Trophoblast cell (in vitro differentiated cells and primary cell): ENCODE measurements around the gene F9.

Source experiments
- DNase-seq, 2 donors: peaks; one replicate each; pipeline ENCODE4 v3.0.0-alpha.2; 2016
- H2AFZ ChIP-seq: 2 replicates; pipeline ENCODE4 v1.6.1; 2013; ENCODE audit warnings: low read length, moderate library complexity, mild to moderate bottlenecking; ENCODE audit not compliant: insufficient read depth, poor library complexity
- H2AK5ac ChIP-seq: 2 replicates; pipeline ENCODE4 v1.6.1; 2013; ENCODE audit warnings: mild to moderate bottlenecking, low read length
- H2BK120ac ChIP-seq: 2 replicates; pipeline ENCODE4 v1.6.1; 2013; ENCODE audit warnings: low read length, mild to moderate bottlenecking, moderate library complexity; ENCODE audit not compliant: insufficient read depth, poor library complexity
- H2BK12ac ChIP-seq: 2 replicates; pipeline ENCODE4 v1.6.1; 2013; ENCODE audit warnings: mild to moderate bottlenecking, low read length, moderate library complexity
- H2BK5ac ChIP-seq: 2 replicates; pipeline ENCODE4 v1.6.1; 2013; ENCODE audit warnings: low read length, low read depth, moderate library complexity, mild to moderate bottlenecking; ENCODE audit not compliant: poor library complexity
- H3K14ac ChIP-seq: 2 replicates; pipeline ENCODE4 v1.6.1; 2013; ENCODE audit warnings: mild to moderate bottlenecking, low read length
- H3K18ac ChIP-seq: 2 replicates; pipeline ENCODE4 v1.6.1; 2013; ENCODE audit warnings: mild to moderate bottlenecking, low read length
- H3K23ac ChIP-seq: 2 replicates; pipeline ENCODE4 v1.6.1; 2013; ENCODE audit warnings: low read length
- H3K27ac ChIP-seq: 2 replicates; pipeline ENCODE4 v1.5.1; 2013; ENCODE audit warnings: low read depth, mild to moderate bottlenecking, inconsistent platforms, low read length, moderate library complexity
- H3K27me3 ChIP-seq: 2 replicates; pipeline ENCODE4 v1.6.1; 2013; ENCODE audit warnings: inconsistent platforms, mild to moderate bottlenecking, low read length, moderate library complexity; ENCODE audit not compliant: insufficient read depth
- H3K36me3 ChIP-seq, 2 experiments: 1 replicate in 1 of 2; 2 replicates in 1 of 2; pipeline ENCODE4 v1.6.1; 2013; ENCODE audit warnings: low read length in 2 of 2, mild to moderate bottlenecking in 2 of 2, moderate library complexity in 1 of 2; ENCODE audit not compliant: insufficient read depth in 2 of 2, control insufficient read depth in 1 of 2
- H3K4ac ChIP-seq: 2 replicates; pipeline ENCODE4 v1.6.1; 2013; ENCODE audit warnings: low read depth, mild to moderate bottlenecking, low read length, moderate library complexity
- H3K4me1 ChIP-seq, 2 experiments: 1 replicate in 1 of 2; 2 replicates in 1 of 2; pipeline ENCODE4 v1.6.1; 2013; ENCODE audit warnings: low read length in 2 of 2, mild to moderate bottlenecking in 2 of 2, moderate library complexity in 1 of 2; ENCODE audit not compliant: insufficient read depth in 2 of 2, control insufficient read depth in 1 of 2
- H3K4me2 ChIP-seq: 2 replicates; pipeline ENCODE4 v1.6.1; 2013; ENCODE audit warnings: inconsistent platforms, mild to moderate bottlenecking, low read length, moderate library complexity
- H3K4me3 ChIP-seq: 2 replicates; pipeline ENCODE4 v1.5.1; 2013; ENCODE audit warnings: mild to moderate bottlenecking, low read depth, low read length, inconsistent platforms
- H3K79me1 ChIP-seq: one replicate; pipeline ENCODE4 v1.6.1; 2013; ENCODE audit warnings: low read length
- H3K79me2 ChIP-seq: 2 replicates; pipeline ENCODE4 v1.6.1; 2013; ENCODE audit warnings: low read length, mild to moderate bottlenecking; ENCODE audit not compliant: control insufficient read depth, insufficient read depth, poor library complexity
- H3K9ac ChIP-seq: 2 replicates; pipeline ENCODE4 v1.6.1; 2013; ENCODE audit warnings: mild to moderate bottlenecking, low read length
- H3K9me3 ChIP-seq: 2 replicates; pipeline ENCODE4 v1.6.1; 2013; ENCODE audit warnings: low read depth, mild to moderate bottlenecking, control low read depth, inconsistent platforms, low read length; ENCODE audit not compliant: insufficient read depth
- H4K12ac ChIP-seq: 2 replicates; pipeline ENCODE4 v1.6.1; 2013; ENCODE audit warnings: low read depth, mild to moderate bottlenecking, low read length, moderate library complexity
- H4K8ac ChIP-seq: 2 replicates; pipeline ENCODE4 v1.6.1; 2013; ENCODE audit warnings: low read depth, mild to moderate bottlenecking, low read length, moderate library complexity
- H4K91ac ChIP-seq: one replicate; pipeline ENCODE4 v1.6.1; 2013; ENCODE audit warnings: low read depth, mild to moderate bottlenecking, low read length, moderate library complexity
- WGBS: extraction: QIAGEN DNeasy Blood & Tissue Kit; methylation state at CpG from one replicate; pipeline ENCODE4 v1.1.7; 2013; ENCODE audit warnings: missing lambda C conversion rate; ENCODE audit not compliant: insufficient read length, insufficient coverage; ENCODE audit errors: extremely low coverage; 5-methylcytosine and 5-hydroxymethylcytosine counted together

F9 gene

DNA sequence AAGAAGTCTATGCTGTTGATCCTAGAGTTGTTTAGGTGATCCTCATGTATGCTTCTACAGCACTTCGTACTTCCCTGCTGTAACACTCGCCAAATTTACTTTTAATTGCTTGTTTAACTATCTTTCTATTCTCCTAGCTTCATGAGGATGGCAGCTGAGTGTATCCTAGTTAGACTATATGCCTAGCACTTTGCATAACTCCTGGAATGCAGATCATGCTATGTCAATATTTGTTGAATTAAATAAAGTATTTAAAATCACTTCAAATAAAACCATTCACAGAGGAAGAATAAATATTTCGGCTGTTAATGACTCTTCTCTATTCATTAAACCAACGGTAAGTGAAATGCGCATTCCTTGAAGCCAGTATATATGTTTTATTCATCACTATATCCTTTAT lies 55.1 kb downstream of the F9 start:
- H3K79me1 ChIP-seq = no peaks in the 10 kb centered on the region
- H3K4me3 ChIP-seq = no peak overlapping the region
- no peak overlapping the region for H3K4ac ChIP-seq
- no peak for DNase-seq
- no peak overlapping the region for H3K4me2 ChIP-seq
- no peak overlapping the region for H2BK120ac ChIP-seq
- no peak overlapping the region for H4K12ac ChIP-seq
- H3K27me3 ChIP-seq = no peaks in the 10 kb centered on the region
- H2AFZ ChIP-seq = no peak overlapping the region
- no peaks in the 10 kb centered on the region for H3K79me2 ChIP-seq
- no peak overlapping the region for H3K9ac ChIP-seq
- H2AK5ac ChIP-seq = no peak overlapping the region
- no peak overlapping the region for H3K27ac ChIP-seq
- no peak overlapping the region for H2BK12ac ChIP-seq
- H4K91ac ChIP-seq = no peak overlapping the region
- H3K36me3 ChIP-seq = no peaks in the 10 kb centered on the region
- H4K8ac ChIP-seq = no peak overlapping the region
- no peak overlapping the region for H3K18ac ChIP-seq
- no peak overlapping the region for H2BK5ac ChIP-seq
- no peaks in the 10 kb centered on the region for H3K4me1 ChIP-seq
- no peaks in the 10 kb centered on the region for H3K9me3 ChIP-seq
- no CpG with 5 or more reads among the region's 5 CpGs for WGBS
- no peak overlapping the region for H3K14ac ChIP-seq
- H3K23ac ChIP-seq = no peak overlapping the region

DNA sequence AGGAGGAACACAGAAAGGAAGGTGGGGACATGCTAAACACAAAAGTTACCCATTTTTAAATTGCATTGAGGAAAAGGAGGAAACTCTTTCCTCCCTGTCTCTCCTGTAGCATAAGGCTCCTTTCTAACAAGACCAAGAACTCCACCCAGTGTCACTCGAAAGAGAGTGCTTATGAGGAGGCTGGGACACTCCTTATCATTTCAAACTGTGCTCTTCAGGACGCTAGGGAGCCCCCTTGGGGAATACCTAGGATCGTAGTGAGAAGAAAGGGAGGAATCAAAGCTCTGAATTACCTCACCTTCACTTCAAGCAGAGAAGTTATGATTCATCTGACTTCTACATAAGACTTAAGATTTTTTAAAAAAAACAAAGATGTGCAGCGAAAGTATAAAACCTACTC lies 65.5 kb downstream of the F9 start:
- Histone ChIP-seq H3K9me3 (no peaks in the 10 kb centered on the region), H3K36me3 (no peaks in the 10 kb centered on the region), H3K23ac (no peak overlapping the region), H3K27me3 (no peaks in the 10 kb centered on the region), H3K14ac (no peak overlapping the region), H3K9ac (no peak overlapping the region), H3K4me1 (no peaks in the 10 kb centered on the region), H4K8ac (no peak overlapping the region), H2BK5ac (no peak overlapping the region), H3K4ac (no peak overlapping the region), H4K12ac (no peak overlapping the region), H3K27ac (no peak overlapping the region), H3K79me2 (no peaks in the 10 kb centered on the region), H3K18ac (no peak overlapping the region), H2AFZ (no peak overlapping the region), H2BK120ac (no peak overlapping the region), H3K79me1 (no peaks in the 10 kb centered on the region), H2AK5ac (no peak overlapping the region), H3K4me3 (no peak overlapping the region), H2BK12ac (no peak overlapping the region), H4K91ac (no peak overlapping the region), H3K4me2 (no peak overlapping the region)
- no peak for DNase-seq
- WGBS = no CpG with 5 or more reads among the region's 4 CpGs

GRCh38 chrX:139600105-139600504 lies 69.6 kb downstream of the F9 start:
- H3K4me1 ChIP-seq = no peaks in the 10 kb centered on the region
- H3K9me3 ChIP-seq = no peaks in the 10 kb centered on the region
- WGBS = no CpG with 5 or more reads among the region's 1 CpG
- no peak overlapping the region for H3K4ac ChIP-seq
- H3K23ac ChIP-seq = no peak overlapping the region
- H3K79me1 ChIP-seq = no peaks in the 10 kb centered on the region
- H4K8ac ChIP-seq = no peak overlapping the region
- no peak for DNase-seq
- no peaks in the 10 kb centered on the region for H3K36me3 ChIP-seq
- no peak overlapping the region for H3K4me3 ChIP-seq
- no peak overlapping the region for H3K27ac ChIP-seq
- H3K79me2 ChIP-seq = no peaks in the 10 kb centered on the region
- H3K27me3 ChIP-seq = no peaks in the 10 kb centered on the region
- H4K12ac ChIP-seq = no peak overlapping the region
- H4K91ac ChIP-seq = no peak overlapping the region
- no peak overlapping the region for H2AFZ ChIP-seq
- no peak overlapping the region for H2AK5ac ChIP-seq
- no peak overlapping the region for H2BK5ac ChIP-seq
- H3K9ac ChIP-seq = no peak overlapping the region
- H3K4me2 ChIP-seq = no peak overlapping the region
- no peak overlapping the region for H2BK120ac ChIP-seq
- no peak overlapping the region for H2BK12ac ChIP-seq
- no peak overlapping the region for H3K18ac ChIP-seq
- H3K14ac ChIP-seq = no peak overlapping the region
